ENCODE measurements around the gene IL3.

IL3 gene

GRCh38 chr5:132070460-132071337 lies 10.2 kb downstream of the IL3 start:
- no peak for TF ChIP-seq CTCF (IDR thresholded peaks at IDR 0.05; ENCODE audit: low read depth, low read length, missing control alignments)
- in situ Hi-C loops (cut with HindIII; ENCODE audit: low sequenced_read_pairs) = no loop called here
- no peak overlapping the region for H3K4me3 ChIP-seq (ENCODE audit: low read depth, low read length)
- no peak for DNase-seq (ENCODE audit: low read depth)

DNA sequence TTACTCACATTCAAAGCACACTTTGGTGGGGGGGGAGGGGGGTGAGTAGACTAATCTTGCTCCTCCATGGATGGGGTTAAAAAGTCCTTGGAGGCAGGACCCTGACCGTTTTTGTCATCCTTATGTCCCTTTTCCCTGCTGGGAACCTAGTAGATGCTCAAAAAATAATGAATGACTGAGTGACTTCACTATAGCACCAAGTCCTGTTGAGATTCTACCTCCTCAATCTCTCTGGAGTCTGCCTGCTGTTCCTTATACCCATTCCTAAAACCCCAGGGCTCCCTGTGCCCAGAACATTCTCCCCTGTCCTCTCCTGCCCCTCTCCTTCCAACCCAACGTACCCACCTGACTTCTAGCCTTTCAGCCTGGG lies 10.9 kb downstream of the IL3 start:
- no peak for TF ChIP-seq CTCF (IDR thresholded peaks at IDR 0.05; ENCODE audit: low read depth, low read length, missing control alignments)
- no peak for DNase-seq (ENCODE audit: low read depth)
- no peak overlapping the region for H3K4me3 ChIP-seq (ENCODE audit: low read depth, low read length)
- in situ Hi-C loops (cut with HindIII; ENCODE audit: low sequenced_read_pairs) = no loop called here

DNA sequence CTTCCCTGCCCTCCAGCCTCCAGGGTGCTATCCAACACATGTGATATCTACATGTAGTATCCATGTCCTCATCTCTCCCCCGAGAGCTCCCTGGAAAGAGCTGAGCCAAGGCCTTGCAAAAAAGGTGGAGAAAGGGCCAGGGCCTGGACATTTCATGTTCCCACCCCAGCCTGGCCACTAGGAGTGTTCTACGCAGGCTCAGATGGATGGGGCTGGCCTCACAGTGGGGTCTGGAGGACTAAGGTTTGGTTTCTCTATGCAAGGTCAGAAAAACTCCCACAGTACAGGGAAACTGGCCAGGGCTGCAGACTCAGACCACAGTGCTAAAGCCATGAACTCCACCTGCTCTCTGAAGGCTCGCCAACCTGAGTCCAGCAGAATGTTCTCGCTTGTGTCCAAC lies 11.6 kb downstream of the IL3 start:
- no peak overlapping the region for H3K4me3 ChIP-seq (ENCODE audit: low read depth, low read length)
- in situ Hi-C loops (cut with HindIII; ENCODE audit: low sequenced_read_pairs) = no loop called here
- no peak for DNase-seq (ENCODE audit: low read depth)
- no peak for TF ChIP-seq CTCF (IDR thresholded peaks at IDR 0.05; ENCODE audit: low read depth, low read length, missing control alignments)

DNA sequence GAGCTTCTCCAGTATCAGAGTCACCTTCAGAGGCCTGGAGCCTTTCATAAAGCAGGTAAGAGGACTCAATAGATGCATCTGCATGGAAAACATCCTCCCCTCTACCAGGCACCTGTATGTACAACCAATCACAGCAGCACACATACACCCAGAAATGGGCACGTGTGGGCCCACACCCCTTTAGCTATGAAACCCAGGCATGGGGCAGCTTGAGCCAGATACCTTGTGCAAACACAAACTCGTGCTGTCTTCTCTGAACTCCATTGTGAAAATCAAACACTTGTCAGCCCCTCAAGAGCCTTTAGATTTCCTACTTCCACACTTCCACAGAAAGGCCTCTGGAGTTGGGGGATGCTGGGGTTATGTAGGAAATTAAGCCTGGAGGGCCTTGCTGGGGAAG lies 12.1 kb downstream of the IL3 start:
- TF ChIP-seq CTCF (IDR thresholded peaks at IDR 0.05; ENCODE audit: low read depth, low read length, missing control alignments) = no peak
- DNase-seq (ENCODE audit: low read depth) = no peak
- in situ Hi-C loops (cut with HindIII; ENCODE audit: low sequenced_read_pairs) = no loop called here
- H3K4me3 ChIP-seq (ENCODE audit: low read depth, low read length) = no peak overlapping the region

DNA sequence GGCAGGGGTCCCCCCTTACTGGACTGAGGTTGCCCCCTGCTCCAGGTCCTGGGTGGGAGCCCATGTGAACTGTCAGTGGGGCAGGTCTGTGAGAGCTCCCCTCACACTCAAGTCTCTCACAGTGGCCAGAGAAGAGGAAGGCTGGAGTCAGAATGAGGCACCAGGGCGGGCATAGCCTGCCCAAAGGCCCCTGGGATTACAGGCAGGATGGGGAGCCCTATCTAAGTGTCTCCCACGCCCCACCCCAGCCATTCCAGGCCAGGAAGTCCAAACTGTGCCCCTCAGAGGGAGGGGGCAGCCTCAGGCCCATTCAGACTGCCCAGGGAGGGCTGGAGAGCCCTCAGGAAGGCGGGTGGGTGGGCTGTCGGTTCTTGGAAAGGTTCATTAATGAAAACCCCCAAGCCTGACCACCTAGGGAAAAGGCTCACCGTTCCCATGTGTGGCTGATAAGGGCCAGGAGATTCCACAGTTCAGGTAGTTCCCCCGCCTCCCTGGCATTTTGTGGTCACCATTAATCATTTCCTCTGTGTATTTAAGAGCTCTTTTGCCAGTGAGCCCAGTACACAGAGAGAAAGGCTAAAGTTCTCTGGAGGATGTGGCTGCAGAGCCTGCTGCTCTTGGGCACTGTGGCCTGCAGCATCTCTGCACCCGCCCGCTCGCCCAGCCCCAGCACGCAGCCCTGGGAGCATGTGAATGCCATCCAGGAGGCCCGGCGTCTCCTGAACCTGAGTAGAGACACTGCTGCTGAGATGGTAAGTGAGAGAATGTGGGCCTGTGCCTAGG lies 13.0 kb downstream of the IL3 start, which contains the start of gene CSF2:
Gene CSF2, plus strand, starts transcription at position 559 of the 783 bp plus-strand sequence. Its CDS starts 35 bp downstream, at position 594.
- in situ Hi-C loops (cut with HindIII; ENCODE audit: low sequenced_read_pairs) = no loop called here
- no peak for TF ChIP-seq CTCF (IDR thresholded peaks at IDR 0.05; ENCODE audit: low read depth, low read length, missing control alignments)
- no peak within 1 kb of the TSS for H3K4me3 ChIP-seq (ENCODE audit: low read depth, low read length)
- no peak for DNase-seq (ENCODE audit: low read depth)

DNA sequence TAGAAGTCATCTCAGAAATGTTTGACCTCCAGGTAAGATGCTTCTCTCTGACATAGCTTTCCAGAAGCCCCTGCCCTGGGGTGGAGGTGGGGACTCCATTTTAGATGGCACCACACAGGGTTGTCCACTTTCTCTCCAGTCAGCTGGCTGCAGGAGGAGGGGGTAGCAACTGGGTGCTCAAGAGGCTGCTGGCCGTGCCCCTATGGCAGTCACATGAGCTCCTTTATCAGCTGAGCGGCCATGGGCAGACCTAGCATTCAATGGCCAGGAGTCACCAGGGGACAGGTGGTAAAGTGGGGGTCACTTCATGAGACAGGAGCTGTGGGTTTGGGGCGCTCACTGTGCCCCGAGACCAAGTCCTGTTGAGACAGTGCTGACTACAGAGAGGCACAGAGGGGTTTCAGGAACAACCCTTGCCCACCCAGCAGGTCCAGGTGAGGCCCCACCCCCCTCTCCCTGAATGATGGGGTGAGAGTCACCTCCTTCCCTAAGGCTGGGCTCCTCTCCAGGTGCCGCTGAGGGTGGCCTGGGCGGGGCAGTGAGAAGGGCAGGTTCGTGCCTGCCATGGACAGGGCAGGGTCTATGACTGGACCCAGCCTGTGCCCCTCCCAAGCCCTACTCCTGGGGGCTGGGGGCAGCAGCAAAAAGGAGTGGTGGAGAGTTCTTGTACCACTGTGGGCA lies 13.8 kb downstream of the IL3 start:
- H3K4me3 ChIP-seq (ENCODE audit: low read depth, low read length) = no peak overlapping the region
- no peak for TF ChIP-seq CTCF (IDR thresholded peaks at IDR 0.05; ENCODE audit: low read depth, low read length, missing control alignments)
- DNase-seq (ENCODE audit: low read depth) = no peak
- in situ Hi-C loops (cut with HindIII; ENCODE audit: low sequenced_read_pairs) = no loop called here
